Measurements from ENCODE around the gene NEK5.

GRCh38 chr13:52004511-52005170 is 124.2 kb downstream of the NEK5 start:
- TF ChIP-seq EZH2 (IDR thresholded peaks at IDR 0.05; ENCODE audit: low read depth, unreplicated experiment) = no peak
- TF ChIP-seq, protein P1, sequence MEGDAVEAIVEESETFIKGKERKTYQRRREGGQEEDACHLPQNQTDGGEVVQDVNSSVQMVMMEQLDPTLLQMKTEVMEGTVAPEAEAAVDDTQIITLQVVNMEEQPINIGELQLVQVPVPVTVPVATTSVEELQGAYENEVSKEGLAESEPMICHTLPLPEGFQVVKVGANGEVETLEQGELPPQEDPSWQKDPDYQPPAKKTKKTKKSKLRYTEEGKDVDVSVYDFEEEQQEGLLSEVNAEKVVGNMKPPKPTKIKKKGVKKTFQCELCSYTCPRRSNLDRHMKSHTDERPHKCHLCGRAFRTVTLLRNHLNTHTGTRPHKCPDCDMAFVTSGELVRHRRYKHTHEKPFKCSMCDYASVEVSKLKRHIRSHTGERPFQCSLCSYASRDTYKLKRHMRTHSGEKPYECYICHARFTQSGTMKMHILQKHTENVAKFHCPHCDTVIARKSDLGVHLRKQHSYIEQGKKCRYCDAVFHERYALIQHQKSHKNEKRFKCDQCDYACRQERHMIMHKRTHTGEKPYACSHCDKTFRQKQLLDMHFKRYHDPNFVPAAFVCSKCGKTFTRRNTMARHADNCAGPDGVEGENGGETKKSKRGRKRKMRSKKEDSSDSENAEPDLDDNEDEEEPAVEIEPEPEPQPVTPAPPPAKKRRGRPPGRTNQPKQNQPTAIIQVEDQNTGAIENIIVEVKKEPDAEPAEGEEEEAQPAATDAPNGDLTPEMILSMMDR (conservative IDR thresholded peaks at IDR 0.05; ENCODE audit: low read depth in 2 of 2) = no peak
- no peak for TF ChIP-seq NANOG (IDR thresholded peaks at IDR 0.05; ENCODE audit: borderline replicate concordance)
- no peak for TF ChIP-seq EZH2phosphoT487 (IDR thresholded peaks at IDR 0.05; ENCODE audit: unreplicated experiment)
- TF ChIP-seq CREB1 (CRISPR knock-in tag; IDR thresholded peaks at IDR 0.05; ENCODE audit: low read depth) = no peak
- no peak for TF ChIP-seq POLR2AphosphoS5 (IDR thresholded peaks at IDR 0.05; ENCODE audit: low read depth)
- TF ChIP-seq, protein P2, sequence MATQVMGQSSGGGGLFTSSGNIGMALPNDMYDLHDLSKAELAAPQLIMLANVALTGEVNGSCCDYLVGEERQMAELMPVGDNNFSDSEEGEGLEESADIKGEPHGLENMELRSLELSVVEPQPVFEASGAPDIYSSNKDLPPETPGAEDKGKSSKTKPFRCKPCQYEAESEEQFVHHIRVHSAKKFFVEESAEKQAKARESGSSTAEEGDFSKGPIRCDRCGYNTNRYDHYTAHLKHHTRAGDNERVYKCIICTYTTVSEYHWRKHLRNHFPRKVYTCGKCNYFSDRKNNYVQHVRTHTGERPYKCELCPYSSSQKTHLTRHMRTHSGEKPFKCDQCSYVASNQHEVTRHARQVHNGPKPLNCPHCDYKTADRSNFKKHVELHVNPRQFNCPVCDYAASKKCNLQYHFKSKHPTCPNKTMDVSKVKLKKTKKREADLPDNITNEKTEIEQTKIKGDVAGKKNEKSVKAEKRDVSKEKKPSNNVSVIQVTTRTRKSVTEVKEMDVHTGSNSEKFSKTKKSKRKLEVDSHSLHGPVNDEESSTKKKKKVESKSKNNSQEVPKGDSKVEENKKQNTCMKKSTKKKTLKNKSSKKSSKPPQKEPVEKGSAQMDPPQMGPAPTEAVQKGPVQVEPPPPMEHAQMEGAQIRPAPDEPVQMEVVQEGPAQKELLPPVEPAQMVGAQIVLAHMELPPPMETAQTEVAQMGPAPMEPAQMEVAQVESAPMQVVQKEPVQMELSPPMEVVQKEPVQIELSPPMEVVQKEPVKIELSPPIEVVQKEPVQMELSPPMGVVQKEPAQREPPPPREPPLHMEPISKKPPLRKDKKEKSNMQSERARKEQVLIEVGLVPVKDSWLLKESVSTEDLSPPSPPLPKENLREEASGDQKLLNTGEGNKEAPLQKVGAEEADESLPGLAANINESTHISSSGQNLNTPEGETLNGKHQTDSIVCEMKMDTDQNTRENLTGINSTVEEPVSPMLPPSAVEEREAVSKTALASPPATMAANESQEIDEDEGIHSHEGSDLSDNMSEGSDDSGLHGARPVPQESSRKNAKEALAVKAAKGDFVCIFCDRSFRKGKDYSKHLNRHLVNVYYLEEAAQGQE (IDR thresholded peaks at IDR 0.05; ENCODE audit: unreplicated experiment) = no peak
- TF ChIP-seq JUNB (IDR thresholded peaks at IDR 0.05; ENCODE audit: unreplicated experiment) = no peak
- no peak for TF ChIP-seq ZNF114 (CRISPR knock-in tag; IDR thresholded peaks at IDR 0.05)
- TF ChIP-seq STAT1 (IDR thresholded peaks at IDR 0.05; ENCODE audit: unreplicated experiment) = no peak
- TF ChIP-seq ETS1 (IDR thresholded peaks at IDR 0.05) = no peak
- TF ChIP-seq ZNF331 (CRISPR knock-in tag; IDR thresholded peaks at IDR 0.05; ENCODE audit: low read depth) = no peak
- TF ChIP-seq ZNF462 (CRISPR knock-in tag; IDR thresholded peaks at IDR 0.05) = no peak

Data from GM23338 (cell line).